NCI-H460 (cell line): ENCODE results near the gene PFN3. TPM values are rescaled to one million over a fixed set of nuclear protein-coding genes. Genes with fewer than 3 reads are reported as not detected.

Source experiments
- DNase-seq: peaks from one replicate; pipeline ENCODE4 v3.0.0-alpha.2; 2016; ENCODE audit warnings: low read depth; ENCODE audit errors: extremely low read depth
- total RNA-seq: library from RNA; depleted of rRNA; stranded (reverse); fragments of >200 nt; shearing (Covaris generic); gene quantifications from 2 replicates; pipeline ENCODE4 v1.2.3, GENCODE V29; 2014

Gene PFN3
- total RNA-seq, 1 experiment from 2014 or later: not detected

GRCh38 chr5:177402271-177403043, 2.0 kb upstream of the PFN3 start:
- peak; percentile 79 for DNase-seq

GRCh38 chr5:177397875-177398390, 2.5 kb downstream of the PFN3 start:
- DNase-seq: no peak

GRCh38 chr5:177396807-177397206, 3.7 kb downstream of the PFN3 start:
- DNase-seq: no peak

- DNase-seq: no peak
Measured at GRCh38 chr5:177396078-177396477, 4.4 kb downstream of the PFN3 start.

GRCh38 chr5:177393990-177394389, 6.5 kb downstream of the PFN3 start:
- no peak for DNase-seq

- no peak for DNase-seq
Measured at GRCh38 chr5:177393206-177393765, 7.2 kb downstream of the PFN3 start.

GRCh38 chr5:177392765-177393164, 7.7 kb downstream of the PFN3 start:
- no peak for DNase-seq

- peak; percentile 86 for DNase-seq
Measured at GRCh38 chr5:177390363-177391300, 9.8 kb downstream of the PFN3 start.

GRCh38 chr5:177389241-177390169, 11.0 kb downstream of the PFN3 start:
- DNase-seq: peak; percentile 26

GRCh38 chr5:177388521-177389052, 11.9 kb downstream of the PFN3 start:
- no peak for DNase-seq

- DNase-seq: no peak
Measured at GRCh38 chr5:177387405-177387804, 13.1 kb downstream of the PFN3 start.

GRCh38 chr5:177386542-177386941, 13.9 kb downstream of the PFN3 start:
- no peak for DNase-seq

GRCh38 chr5:177385720-177386119, 14.7 kb downstream of the PFN3 start:
- DNase-seq: no peak

- DNase-seq: no peak
Measured at GRCh38 chr5:177384134-177384533, 16.3 kb downstream of the PFN3 start, which contains the start of gene SLC34A1. Gene SLC34A1 (plus strand): TSS chr5:177384434. CDS start chr5:177385742, 1,308 bp downstream.

GRCh38 chr5:177383181-177383580, 17.3 kb downstream of the PFN3 start:
- no peak for DNase-seq

GRCh38 chr5:177382423-177383029, 17.9 kb downstream of the PFN3 start:
- no peak for DNase-seq

GRCh38 chr5:177380805-177381126, 19.7 kb downstream of the PFN3 start:
- DNase-seq: no peak

GRCh38 chr5:177378884-177379883, 21.3 kb downstream of the PFN3 start:
- DNase-seq: peak; percentile 97
